ENCODE measurements around the gene NSMF. TPM values are rescaled to one million over a fixed set of nuclear protein-coding genes. Genes with fewer than 3 reads are reported as not detected.
A peak's percentile ranks its signal among the peaks of the same experiment; 100 is the strongest.

NSMF gene
- total and polyA plus RNA-seq, 2 of the 8 experiments (the other 6 are each of a cell fraction or from before 2014, with no cell fraction given), result 56.7 to 65.1 TPM

- Histone ChIP-seq H3K4me2 (ENCODE audit: insufficient read depth in 1 of 2, low read depth in 2 of 2, low read length in 2 of 2) (no peak overlapping the region), H4K20me1 (replicated peaks in 1 of 2; ENCODE audit: control insufficient read depth in 1 of 2, insufficient read depth in 2 of 2, low read length in 2 of 2) (peaks cover 0 to 4% of the 10 kb centered on the region in 2 experiments), H3K56ac (replicated peaks; ENCODE audit: insufficient read length, low read depth, low read length) (no peak overlapping the region), H2AFZ (ENCODE audit: low read length) (no peak overlapping the region), H3K23me2 (ENCODE audit: low read depth, low read length) (no peaks in the 10 kb centered on the region; the same call in 1 of the 2 replicates), H3K79me1 (ENCODE audit: low read depth, low read length) (no peaks in the 10 kb centered on the region), H2BK5ac (ENCODE audit: low read depth, low read length) (no peak overlapping the region), H4K8ac (ENCODE audit: extremely low read depth, insufficient read depth, low read length) (peak overlapping the region; percentile 80; the same call in 1 of the 2 replicates), H3K9ac (replicated peaks in 1 of 4; ENCODE audit: extremely low read depth in 1 of 4, low read depth in 3 of 4, low read length in 3 of 4) (no peak overlapping the region), H3K4ac (replicated peaks; ENCODE audit: insufficient read length, low read depth, low read length) (no peak overlapping the region), H4K91ac (replicated peaks; ENCODE audit: insufficient read length, low read length) (no peak overlapping the region), H4K5ac (ENCODE audit: insufficient read length, low read depth, low read length) (no peak overlapping the region), H3K23ac (ENCODE audit: insufficient read length) (no peak overlapping the region), H3K14ac (ENCODE audit: insufficient read length) (no peak overlapping the region), H2BK20ac (ENCODE audit: low read length) (no peak overlapping the region), H3K9me3 (ENCODE audit: insufficient read depth in 2 of 2, low read depth in 1 of 2, low read length in 1 of 2) (peaks cover 0 to 30% of the 10 kb centered on the region in 2 experiments; a peak in 1 of 4 replicates), H2BK12ac (ENCODE audit: low read depth, low read length) (no peak overlapping the region), H3K4me3 (ENCODE audit: extremely low read depth in 1 of 4, insufficient read depth in 2 of 4, low read depth in 3 of 4, low read length in 4 of 4) (no peak overlapping the region), H3K27me3 (replicated peaks in 1 of 4; ENCODE audit: control insufficient read depth in 3 of 4, extremely low read depth in 1 of 4, insufficient read depth in 3 of 4, low read length in 3 of 4) (no peaks in the 10 kb centered on the region), H3K27ac (ENCODE audit: low read depth, low read length) (no peak overlapping the region), H3K18ac (ENCODE audit: extremely low read depth, low read length) (no peak overlapping the region), H2AK5ac (ENCODE audit: low read depth, low read length) (no peak overlapping the region), H3K4me1 (replicated peaks in 1 of 4; ENCODE audit: control insufficient read depth in 3 of 4, insufficient read depth in 4 of 4, low read length in 3 of 4) (no peaks in the 10 kb centered on the region), H3K36me3 (ENCODE audit: control insufficient read depth in 2 of 4, insufficient read depth in 4 of 4, low read length in 3 of 4) (no peaks in the 10 kb centered on the region), H2BK120ac (replicated peaks; ENCODE audit: low read depth, low read length) (no peak overlapping the region), H2BK15ac (ENCODE audit: low read length) (no peak overlapping the region), H3K79me2 (ENCODE audit: control insufficient read depth in 1 of 2, insufficient read depth in 2 of 2, low read length in 2 of 2) (no peaks in the 10 kb centered on the region)
- POLR2A ChIA-PET (ENCODE audit: partially characterized antibody), result no interaction called here
- no peak for DNase-seq (ENCODE audit: low read depth in 1 of 2, low spot score in 2 of 2)
- no peak for FAIRE-seq
- CTCF ChIA-PET (ENCODE audit: partially characterized antibody), result interaction anchor here (0.8 kb wide), 1 partner anchor 58 kb away, joined by 3 read pairs; no protein-coding TSS in a partner anchor
- WGBS, 2 experiments (ENCODE audit: extremely low coverage in 1 of 2, insufficient coverage in 1 of 2, insufficient read length in 1 of 2, insufficient replicate concordance in 2 of 2, low coverage in 1 of 2, low lambda C conversion rate in 2 of 2, missing lambda C conversion rate in 1 of 2), result 91% methylated on average over 34 of the region's 45 CpGs; no CpG with 5 or more reads in 1 of the 2 experiments
- TF ChIP-seq TAF7 (optimal IDR thresholded peaks at IDR 0.05; ENCODE audit: borderline replicate concordance, low read depth, low read length) (no peak), POLR2AphosphoS5 (IDR thresholded peaks at IDR 0.05; ENCODE audit: low read depth, low read length) (no peak), BACH1 (IDR thresholded peaks at IDR 0.05; ENCODE audit: low read length) (no peak), RFX5 (IDR thresholded peaks at IDR 0.05; ENCODE audit: borderline replicate concordance, low read depth, low read length) (no peak), YY1 (IDR thresholded peaks at IDR 0.05; ENCODE audit: low read depth, low read length) (no peak), EGR1 (IDR thresholded peaks at IDR 0.05; ENCODE audit: borderline replicate concordance, low read depth, low read length) (no peak), SP4 (IDR thresholded peaks at IDR 0.05; ENCODE audit: low read length) (no peak), NANOG (IDR thresholded peaks at IDR 0.05; ENCODE audit: insufficient read depth, low read depth, low read length, poor library complexity, severe bottlenecking) (no peak), SRF (IDR thresholded peaks at IDR 0.05; ENCODE audit: low read depth, low read length) (no peak), TAF1 (IDR thresholded peaks at IDR 0.05; ENCODE audit: low read depth, low read length) (no peak), CHD2 (IDR thresholded peaks at IDR 0.05; ENCODE audit: low read length) (no peak), SUZ12 (IDR thresholded peaks at IDR 0.05; ENCODE audit: low read length) (no peak), JUND (IDR thresholded peaks at IDR 0.05; ENCODE audit: low read length) (no peak), GTF2F1 (IDR thresholded peaks at IDR 0.05; ENCODE audit: borderline replicate concordance, low read depth, low read length) (no peak), CBX8 (IDR thresholded peaks at IDR 0.05; ENCODE audit: borderline replicate concordance, low read depth, low read length) (no peak)
Measured at GRCh38 chr9:137500666-137501397, 41.7 kb upstream of the NSMF start.

Data from H1 (cell line).